HG03575 (cell line): Measurements from ENCODE around the gene PCNX1.
"Not testable (repeated sequence)": the region's sequence is repeated elsewhere in the genome, so short reads cannot be mapped to it uniquely, and the experiment has no call there.

Source experiments
- ATAC-seq: cut with Tn5 transposase; IDR thresholded peaks from one replicate; pipeline ENCODE4 v1.9.1; 2021; ENCODE audit not compliant: unreplicated experiment, insufficient number of reproducible peaks, low FRiP score; ENCODE audit errors: extremely low read depth

PCNX1 gene

DNA sequence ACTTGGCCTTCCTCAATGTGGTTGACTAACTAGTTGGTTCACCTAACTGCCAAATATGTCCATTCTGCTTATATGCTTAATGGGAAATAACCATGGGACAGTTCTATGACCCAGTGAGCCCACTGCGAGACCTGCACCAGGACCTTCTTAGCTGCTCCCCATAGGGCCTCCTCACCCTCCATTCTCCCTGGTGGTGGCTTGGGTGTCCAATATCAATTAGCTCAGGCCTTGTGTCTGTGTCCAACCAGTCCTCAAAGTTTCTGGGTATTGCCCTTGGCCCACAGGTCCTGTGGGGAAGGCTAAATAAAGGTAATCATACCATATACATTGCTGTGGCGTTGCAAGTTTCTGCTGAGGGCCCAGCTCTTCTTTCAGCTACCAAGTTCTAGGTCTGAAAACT lies 228.2 kb downstream of the PCNX1 start:
- no peak for ATAC-seq

DNA sequence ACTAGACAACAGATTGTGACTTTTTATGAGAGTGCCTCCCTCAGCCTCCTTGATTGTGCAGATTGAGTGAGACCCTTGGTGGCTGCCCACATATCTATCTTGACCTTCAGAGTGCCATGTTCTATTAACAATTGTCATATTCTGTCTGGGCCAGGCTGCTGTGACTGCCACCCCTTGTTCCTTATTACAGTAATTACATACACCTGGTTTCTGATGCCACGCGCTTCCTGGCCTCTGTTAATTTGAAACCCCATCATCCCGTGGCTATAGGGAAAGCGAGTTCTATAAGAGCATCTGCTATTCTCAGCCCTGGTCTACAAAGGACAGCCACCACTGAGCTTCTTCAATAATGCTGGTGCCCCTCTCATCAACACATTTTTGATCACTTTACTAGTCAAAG lies 228.7 kb downstream of the PCNX1 start:
- ATAC-seq = no peak

DNA sequence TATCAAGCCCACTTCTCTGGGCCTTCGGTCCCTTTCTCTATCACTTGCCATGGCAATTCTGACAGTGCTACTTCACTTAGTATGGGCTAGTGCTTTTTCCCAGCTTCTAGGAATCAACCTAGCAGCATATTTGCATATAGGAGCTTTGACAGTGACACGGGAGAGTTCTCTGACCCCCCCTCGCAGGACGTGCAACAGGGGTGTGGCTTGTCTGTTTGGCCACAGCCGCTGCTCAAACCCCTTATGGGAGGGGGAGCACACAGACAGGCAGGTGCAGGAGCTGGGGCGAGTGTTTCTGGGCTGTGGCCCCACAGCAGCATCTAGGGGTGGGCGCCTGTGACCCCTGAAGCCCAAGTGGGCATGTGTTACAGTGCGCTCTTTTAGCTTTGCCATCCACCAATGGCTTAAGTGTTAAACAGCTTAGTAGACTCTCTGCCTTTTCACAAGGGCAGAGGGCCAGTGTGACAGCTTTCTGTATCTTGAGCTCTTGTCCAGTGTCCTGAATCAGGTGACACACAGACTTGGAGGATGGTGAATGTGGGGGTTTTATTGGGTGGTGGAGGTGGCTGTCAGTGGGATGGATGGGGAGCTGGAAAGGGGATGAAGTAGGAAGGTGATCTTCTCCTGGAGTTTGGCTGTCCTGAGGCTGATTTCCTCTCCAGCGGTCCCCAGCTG lies 229.3 kb downstream of the PCNX1 start:
- ATAC-seq = no peak

DNA sequence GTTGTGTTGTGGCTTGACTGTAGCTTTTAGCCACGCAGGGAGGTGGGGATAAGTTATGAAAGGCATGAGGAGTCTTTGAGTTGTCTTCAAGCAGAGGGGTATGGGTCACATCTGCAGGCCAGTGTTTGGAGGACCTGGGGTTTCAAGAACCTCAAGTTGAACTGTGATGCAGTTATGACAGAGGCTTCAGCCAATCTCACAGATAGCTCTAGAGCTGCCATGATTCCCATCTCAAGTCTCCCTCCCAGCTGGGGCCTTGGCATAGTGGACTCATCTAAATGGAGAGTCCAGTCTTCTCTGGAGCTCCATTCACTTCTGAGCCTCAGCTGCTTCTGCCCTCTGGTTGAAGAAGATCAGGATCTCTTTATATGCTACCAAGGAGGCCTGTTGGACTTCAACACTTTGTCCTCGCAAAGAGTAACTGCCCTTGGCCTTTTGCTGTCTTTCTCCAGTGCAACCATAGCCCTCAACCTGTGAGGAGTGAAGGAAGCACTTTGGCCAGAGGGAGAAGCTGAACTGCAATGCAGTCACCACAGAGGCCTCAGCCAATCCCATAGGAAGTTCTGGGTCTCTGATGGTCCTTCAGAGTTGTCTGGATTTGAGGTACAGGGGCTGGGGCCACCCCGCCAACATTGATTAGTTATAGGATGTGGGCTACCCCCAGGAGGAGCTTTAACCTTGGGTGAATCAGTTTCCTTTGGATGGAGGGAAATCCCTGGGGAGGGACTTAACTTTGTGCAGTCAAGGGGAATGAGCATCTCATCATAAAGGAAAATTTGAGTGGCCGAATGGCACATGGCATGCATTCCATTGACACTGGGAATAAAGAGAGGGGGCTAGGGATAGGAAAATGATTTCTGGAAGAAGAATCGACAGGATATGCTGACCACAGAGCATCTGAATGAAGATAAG lies 230.5 kb downstream of the PCNX1 start:
- no peak for ATAC-seq

DNA sequence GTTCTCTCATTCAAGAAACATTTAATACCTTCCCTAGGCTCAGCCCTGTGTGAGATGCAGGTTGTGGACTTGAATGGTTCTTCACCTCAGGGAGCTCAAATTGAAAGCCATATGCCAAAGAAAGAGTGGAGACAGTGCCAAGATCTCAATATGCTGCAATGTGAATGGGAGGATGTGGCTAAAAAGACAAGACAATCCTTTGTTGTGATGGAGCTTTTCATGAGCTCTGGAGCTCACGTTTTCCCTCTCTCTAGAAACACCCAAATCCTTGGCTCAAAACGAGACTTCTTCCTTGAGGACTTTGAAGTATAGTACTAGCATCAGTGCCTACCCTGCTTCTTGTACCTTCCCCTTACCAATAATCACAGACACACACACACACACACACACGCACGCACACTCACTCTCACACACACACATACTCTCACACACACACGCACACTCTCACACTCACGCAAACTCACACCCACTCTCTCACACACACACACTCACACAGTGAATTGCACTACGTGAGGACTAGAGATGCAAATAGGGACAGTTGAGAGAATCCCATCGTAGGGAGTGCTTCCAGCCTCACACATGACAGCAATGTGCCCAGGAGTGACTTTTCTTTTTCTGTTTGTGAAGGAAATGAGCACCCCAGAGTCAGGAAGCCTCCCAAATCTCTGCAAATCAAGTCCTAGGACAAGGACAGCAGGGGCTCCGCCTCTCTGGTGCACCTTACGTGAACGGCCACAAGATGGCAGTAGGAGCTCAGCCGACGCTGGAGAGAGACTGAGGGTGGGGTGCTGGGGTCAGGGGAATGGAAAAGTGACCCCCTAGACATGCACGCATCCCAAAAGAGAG lies 231.4 kb downstream of the PCNX1 start:
- no peak for ATAC-seq

DNA sequence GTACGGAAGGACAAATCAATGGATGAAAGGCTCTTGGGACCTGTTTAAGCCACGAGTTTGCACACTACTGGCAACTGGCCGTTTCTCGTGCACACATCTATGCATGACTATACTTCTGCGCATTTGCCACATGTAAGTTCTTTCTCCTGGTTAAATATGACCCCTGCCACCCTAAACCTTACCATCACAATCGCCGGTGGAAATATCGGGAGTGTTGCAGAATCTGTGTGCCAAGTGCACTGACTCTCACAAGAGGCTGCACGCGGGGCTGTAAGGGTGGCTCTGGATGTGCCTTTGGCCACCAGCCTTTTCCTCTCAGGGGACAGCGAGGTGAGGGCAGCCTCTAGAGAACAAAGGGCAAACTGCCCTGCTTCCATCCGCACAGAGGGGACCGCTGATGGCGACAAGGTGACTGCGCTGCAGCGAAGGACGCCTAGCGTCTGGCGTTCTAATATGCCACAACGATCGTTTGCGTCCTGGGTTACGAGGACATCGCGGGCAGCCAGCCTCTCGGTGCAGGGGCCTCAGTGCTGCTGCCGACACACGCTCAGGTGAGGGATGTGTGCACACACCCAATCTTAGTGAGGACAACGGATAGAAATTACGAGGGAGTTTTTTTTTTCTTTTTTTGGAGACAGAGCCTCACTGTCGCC lies 232.2 kb downstream of the PCNX1 start:
- no peak for ATAC-seq

DNA sequence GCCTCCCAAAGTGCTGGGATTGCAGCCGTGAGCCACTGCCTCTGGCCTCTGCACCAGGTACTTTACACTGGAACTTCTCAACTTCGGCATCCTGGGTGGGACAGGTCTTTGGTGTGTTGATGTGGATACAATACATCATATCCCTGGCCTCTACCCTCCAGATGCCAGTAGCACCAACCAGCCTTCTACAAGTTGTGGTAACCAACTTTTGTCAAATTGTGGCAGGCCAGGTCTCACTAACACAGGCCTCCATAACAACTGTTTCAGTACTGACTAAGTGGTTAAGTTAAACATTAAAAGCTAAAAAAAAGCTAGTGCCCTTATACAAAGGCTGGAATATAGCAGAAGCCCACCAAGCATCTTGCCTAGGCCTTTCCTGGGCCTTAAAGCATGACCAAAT lies 232.9 kb downstream of the PCNX1 start:
- no peak for ATAC-seq

DNA sequence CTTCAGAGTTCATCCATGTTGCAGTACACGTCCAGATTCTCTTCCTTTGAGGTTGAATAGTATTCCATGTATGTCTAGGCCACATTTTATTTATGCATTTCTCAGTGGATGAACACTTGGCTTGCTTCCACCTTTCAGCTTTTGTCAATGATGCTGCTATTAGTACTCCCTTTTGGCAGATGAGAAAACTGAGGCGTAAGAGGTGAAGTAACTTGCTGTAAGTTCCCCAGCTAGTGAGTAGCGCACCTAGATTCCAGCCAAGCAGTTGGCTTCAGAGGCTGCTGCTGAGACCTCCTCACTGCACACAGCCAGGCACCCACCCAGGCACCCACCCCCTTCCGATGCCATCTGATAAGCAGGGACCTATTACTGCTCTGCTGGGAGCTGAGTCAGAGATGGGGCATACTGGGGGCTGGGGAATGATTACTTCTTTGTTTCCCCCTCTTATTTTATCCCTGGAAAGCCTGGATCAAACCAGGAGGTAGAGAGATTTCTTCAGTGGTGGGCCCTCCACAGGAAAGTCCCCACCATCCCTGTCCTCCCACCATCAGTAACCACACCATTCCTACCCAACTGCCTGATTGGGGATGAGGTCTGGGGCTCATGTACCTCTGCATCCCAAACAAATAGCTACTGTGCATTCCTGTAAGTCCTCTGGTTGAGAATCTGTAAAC lies 234.6 kb downstream of the PCNX1 start:
- ATAC-seq = no peak

DNA sequence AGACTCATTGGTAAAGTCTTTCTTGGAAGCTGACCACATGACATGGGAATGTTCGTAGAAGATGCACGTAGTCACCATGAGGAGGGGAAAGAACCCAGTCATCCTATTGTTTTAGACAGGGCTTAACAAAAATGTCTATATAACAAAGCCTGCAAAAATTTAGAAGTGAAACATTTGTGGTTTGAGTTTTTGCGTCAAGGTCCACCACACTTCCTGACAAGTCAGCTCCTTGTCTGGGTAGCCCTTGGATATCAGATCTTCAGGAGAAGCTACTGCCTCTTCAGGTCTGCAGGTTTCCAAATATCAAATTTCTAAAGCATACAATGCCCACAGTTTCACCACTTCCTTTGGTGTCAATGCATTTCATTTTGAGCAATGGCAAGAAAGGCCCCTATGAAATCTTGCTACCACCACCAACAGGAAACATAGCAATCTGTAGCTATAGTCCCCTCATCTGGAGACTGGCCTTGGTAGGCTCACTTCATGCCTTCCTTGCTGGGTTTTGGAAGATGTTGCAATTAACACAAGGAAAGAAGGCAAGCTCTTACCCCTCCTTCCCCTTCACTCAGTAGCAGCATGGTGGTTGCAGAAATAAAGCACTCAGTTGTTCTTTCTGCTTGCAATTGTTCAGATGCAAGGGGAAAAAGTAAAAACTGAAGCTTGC lies 235.2 kb downstream of the PCNX1 start:
- ATAC-seq = no peak

DNA sequence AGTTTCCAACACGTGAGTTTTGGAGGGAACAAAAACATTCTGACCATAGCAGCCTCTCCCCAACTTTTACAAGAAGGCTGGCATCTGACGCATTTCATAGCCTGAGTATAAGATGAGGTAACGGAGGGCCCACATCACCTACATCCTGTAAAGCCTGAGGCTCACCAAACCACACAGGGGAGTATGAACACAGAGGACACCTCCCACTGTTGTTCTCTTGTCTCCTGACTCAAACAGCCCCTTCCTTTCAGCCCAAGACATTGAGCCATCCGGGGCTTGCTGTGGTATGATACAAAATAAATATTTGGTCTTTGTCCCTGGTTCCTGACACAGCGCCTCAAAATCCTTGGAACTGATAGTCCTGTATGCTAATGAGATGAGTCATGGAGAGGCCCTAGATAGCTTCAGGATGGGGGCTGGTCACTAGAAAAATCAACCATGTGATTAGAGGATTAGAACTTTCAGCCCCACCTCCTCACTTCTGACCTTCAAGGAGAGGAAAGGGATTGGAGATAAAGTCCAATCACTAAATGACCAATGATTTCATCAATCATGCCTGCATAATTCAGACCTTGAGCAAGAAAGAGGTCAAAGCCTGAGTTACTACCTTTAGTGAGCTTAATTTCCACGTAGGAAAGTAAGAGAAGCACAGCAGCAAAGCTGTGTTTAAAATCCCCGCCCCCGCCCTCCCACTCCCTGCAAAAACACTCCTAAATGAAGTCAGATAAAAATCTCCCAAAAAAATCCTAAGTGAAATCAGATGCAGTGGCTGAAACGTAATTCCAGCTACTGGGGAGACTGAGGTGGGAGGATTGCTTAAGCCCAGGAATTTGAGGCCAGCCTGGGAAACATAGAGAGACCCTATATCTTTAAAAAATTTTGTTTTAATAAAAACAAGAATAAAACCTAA lies 236.4 kb downstream of the PCNX1 start:
- no peak for ATAC-seq

DNA sequence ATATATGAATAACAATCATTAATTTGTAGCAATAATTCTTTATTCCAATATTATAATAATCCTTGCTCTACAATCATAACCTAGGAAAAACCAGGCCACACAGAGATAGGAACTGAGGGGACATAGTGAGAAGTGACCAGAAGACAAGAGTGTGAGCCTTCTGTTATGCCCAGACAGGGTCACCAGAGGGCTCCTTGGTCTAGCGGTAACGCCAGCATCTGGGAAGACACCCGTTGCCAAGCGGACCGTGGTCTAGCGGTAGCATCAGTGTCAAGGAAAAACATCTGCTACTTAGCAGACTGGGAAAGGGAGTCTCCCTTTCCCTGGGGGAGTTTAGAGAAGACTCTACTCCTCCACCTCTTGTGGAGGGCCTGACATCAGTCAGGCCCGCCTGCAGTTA lies 240.1 kb downstream of the PCNX1 start:
- not testable (repeated sequence) for ATAC-seq

DNA sequence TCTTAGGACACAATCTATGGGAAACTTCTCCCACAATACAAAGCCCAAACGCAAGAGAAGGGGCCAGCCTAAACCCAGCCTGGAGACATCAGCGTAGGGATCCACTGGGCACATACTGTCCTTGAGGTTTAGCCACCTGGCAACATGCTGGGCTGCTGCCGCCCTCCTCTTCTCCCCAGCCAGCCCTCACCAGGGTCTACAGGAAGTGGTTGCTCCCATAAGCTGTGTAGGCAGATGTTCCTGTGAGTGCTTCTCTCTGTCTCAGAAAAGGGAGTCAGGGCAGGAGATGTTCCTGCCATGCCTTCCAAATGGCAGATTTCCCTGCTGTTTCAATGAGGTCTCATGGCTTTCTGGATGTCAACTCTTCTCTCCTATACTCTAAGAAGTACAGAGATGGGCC lies 241.4 kb downstream of the PCNX1 start:
- ATAC-seq = no peak

DNA sequence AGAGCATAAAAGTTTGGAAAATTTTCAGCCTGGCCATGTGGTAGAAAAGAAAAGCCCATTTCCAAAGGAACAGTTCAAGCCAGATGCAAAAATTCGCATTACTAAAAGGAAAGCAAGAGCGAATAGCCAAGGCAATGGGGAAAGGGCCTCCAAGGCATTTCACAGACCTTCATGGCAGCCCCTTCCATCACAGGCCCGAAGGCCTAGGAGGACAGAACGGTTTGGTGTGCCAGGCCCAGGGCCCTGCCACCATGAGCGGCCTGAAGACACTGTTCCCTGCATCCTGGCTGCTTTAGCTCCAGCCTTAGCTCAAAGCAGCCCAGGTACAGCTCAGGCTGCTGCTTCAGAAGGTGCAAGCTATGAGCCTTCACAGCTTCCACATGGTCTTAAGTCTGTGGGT lies 243.5 kb downstream of the PCNX1 start:
- ATAC-seq = no peak

DNA sequence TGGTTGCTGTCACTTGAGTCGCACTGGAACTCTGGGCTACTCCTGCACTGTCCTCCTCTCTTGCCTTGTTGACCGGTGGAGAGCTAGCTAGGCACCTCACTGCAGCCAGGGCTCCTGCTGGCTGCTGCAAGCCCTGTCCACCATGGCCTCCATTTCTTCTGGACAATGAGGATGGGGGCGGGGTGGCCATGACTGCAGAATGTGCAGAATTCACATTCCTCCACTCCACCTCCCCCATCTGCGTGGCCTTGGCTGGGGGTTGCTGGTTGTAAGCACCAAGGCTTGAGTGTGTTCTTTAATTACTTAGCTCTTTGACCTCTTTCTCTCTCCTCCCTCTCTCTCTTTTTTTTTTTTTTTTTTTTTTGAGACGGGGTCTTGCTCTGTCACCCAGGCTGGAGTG lies 248.5 kb downstream of the PCNX1 start:
- ATAC-seq = no peak

DNA sequence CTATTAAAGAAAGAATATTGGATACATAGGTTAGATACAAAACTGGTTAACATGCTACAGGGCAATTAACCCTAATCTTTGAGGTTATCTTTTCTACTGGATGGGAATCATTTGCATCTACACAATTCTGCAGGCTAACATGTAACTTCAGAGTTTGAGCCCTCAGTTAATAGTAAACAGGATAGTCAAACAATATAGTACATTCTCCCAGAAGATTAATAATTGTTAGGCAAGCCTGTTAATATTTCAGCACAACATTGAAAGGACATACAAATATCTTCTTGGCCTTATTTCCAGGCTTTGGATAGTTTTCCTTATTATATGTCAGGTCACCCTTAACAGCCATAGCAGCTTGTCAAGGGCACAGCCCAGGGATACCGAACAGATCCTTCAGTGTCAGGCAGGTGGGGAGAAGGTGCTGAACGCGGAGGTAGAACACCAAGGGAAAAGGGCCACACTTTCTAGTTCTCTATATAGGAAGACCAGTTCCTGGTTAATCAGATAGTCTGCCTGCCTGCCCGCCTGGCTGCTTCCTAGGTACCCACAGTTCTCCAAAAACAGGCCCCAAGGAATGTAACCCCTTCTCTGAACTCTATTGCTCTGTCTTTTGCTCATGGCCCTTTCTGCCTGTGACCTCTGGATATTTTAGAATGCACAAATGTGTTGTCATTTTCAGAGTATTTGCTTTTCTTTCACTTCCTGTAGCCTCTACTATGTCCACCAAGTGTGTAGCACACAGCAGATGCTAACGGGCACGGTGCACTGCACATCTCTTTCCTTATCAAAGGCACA lies 256.0 kb downstream of the PCNX1 start:
- ATAC-seq = no peak

DNA sequence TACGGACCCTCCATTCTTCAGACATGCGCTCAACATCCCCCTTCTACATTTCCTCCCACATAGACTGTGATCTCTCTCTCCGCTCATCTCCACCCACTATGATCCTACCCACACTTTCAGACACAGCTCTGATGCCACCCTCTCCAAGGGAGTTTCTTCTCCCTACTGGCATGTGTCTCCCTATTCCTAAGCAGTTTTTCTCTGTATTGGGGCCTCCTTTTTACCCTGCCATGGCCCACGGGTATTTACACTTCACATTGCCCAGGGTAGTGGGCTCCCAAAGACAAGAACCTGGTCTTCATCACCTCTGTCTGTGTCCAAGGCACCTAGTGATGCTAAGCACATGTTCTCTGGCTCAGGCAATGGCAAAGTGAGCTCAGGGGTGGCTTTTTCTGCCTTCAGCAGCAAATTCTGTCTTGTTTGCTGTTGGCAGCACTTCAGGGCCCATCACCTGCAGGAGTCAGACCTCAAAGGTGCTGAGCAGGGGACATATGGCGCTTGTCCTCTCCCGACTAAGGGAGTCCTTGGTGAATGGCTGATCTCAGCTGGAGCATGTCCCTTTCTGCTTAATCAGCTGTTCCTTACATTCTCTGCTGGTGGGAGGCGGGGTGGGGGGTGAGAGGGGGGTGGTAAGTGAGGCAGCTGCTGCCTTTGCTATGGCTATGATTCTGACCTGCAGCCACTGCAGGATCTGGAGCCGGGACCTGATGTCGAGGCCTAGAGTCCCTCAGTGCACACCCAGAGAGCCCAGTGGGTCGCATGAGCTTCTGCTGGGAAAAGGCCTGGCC lies 256.8 kb downstream of the PCNX1 start:
- no peak for ATAC-seq
